HEK293 (cell line): ENCODE results near the gene CHD1L.

ENCODE experiments used
- CTCF ChIA-PET: fragments of 350-600 bp; formaldehyde crosslinking; extraction: SDS; loops from one replicate; lab custom pipeline; 2021; ENCODE audit warnings: antibody characterized with exemption; lab: Yijun Ruan, JAX
- POLR2A ChIA-PET: fragments of 300-600 bp; formaldehyde crosslinking; extraction: SDS; loops from one replicate; lab custom pipeline; 2020; ENCODE audit warnings: antibody characterized with exemption, inconsistent platforms; lab: Yijun Ruan, JAX
- H3K27ac ChIP-seq: fragments of 200-500 bp; sonication (Bioruptor generic); 2 replicates; pipeline ENCODE4 v1.5.1; 2014; ENCODE audit warnings: low read depth, low read length, control low read depth, inconsistent platforms; ENCODE audit errors: extremely low read depth
- H3K36me3 ChIP-seq, 2 experiments: fragments of 200-500 bp in 1 of 2; sonication (Bioruptor generic) in 1 of 2; 1 replicate in 1 of 2; 2 replicates in 1 of 2; pipeline ENCODE4 v1.5.1; 2014 to 2017; ENCODE audit warnings: inconsistent platforms in 2 of 2, low read length in 2 of 2; ENCODE audit not compliant: control insufficient read depth in 2 of 2, insufficient read depth in 1 of 2
- H3K4me1 ChIP-seq: fragments of 200-500 bp; sonication (Bioruptor generic); 2 replicates; pipeline ENCODE4 v1.5.1; 2014; ENCODE audit warnings: mild to moderate bottlenecking, low read length, inconsistent platforms; ENCODE audit not compliant: control insufficient read depth, insufficient read depth
- H3K4me3 ChIP-seq: 2 replicates; pipeline ENCODE4 v1.5.1; 2011; ENCODE audit warnings: low read depth, mild to moderate bottlenecking, control low read depth, low read length, moderate library complexity
- H3K9me3 ChIP-seq: fragments of 200-500 bp; sonication (Bioruptor generic); 2 replicates; pipeline ENCODE4 v1.5.1; 2014; ENCODE audit warnings: low read depth, low read length, inconsistent platforms; ENCODE audit not compliant: control insufficient read depth, insufficient read depth
- FEZF1 ChIP-seq: fragments of 450-650 bp; formaldehyde crosslinking; IDR thresholded peaks from 2 replicates; pipeline ENCODE4 v1.5.1; 2016; ENCODE audit warnings: missing biosample characterization, missing genetic modification characterization
- HOXA7 ChIP-seq: sonication (generic); formaldehyde crosslinking; IDR thresholded peaks from 2 replicates; pipeline ENCODE4 v1.8.1; 2022; ENCODE audit warnings: missing genetic modification reagents, borderline replicate concordance
- KLF1 ChIP-seq: fragments of 450-650 bp; formaldehyde crosslinking; IDR thresholded peaks from 2 replicates; pipeline ENCODE4 v1.5.1; 2016; ENCODE audit warnings: missing biosample characterization, missing genetic modification characterization
- KLF7 ChIP-seq: fragments of 450-650 bp; formaldehyde crosslinking; IDR thresholded peaks from 2 replicates; pipeline ENCODE4 v1.5.1; 2016; ENCODE audit warnings: missing biosample characterization, missing genetic modification characterization, borderline replicate concordance
- SCRT2 ChIP-seq: fragments of 450-650 bp; formaldehyde crosslinking; IDR thresholded peaks from 2 replicates; pipeline ENCODE4 v1.5.1; 2016; ENCODE audit warnings: missing biosample characterization, missing genetic modification characterization
- TRIM28 ChIP-seq: IDR thresholded peaks from 2 replicates; pipeline ENCODE4 v1.6.1; 2011; ENCODE audit warnings: low read length, control low read depth, borderline replicate concordance
- ZBTB8A ChIP-seq: fragments of 450-650 bp; formaldehyde crosslinking; IDR thresholded peaks from 2 replicates; pipeline ENCODE4 v1.5.1; 2016; ENCODE audit warnings: missing biosample characterization, missing genetic modification characterization
- ZFHX2 ChIP-seq: fragments of 450-650 bp; formaldehyde crosslinking; conservative IDR thresholded peaks from 2 replicates; pipeline ENCODE4 v1.5.1; 2016; ENCODE audit warnings: missing biosample characterization, missing genetic modification characterization
- ZNF121 ChIP-seq: fragments of 450-650 bp; formaldehyde crosslinking; IDR thresholded peaks from 2 replicates; pipeline ENCODE4 v1.5.1; 2016; ENCODE audit warnings: missing biosample characterization, missing genetic modification characterization
- ZNF138 ChIP-seq: fragments of 450-650 bp; formaldehyde crosslinking; IDR thresholded peaks from 2 replicates; pipeline ENCODE4 v1.5.1; 2016; ENCODE audit warnings: missing biosample characterization, missing genetic modification characterization, borderline replicate concordance
- ZNF146 ChIP-seq: fragments of 450-650 bp; formaldehyde crosslinking; IDR thresholded peaks from 2 replicates; pipeline ENCODE4 v1.5.1; 2016; ENCODE audit warnings: missing biosample characterization, missing genetic modification characterization
- ZNF2 ChIP-seq: fragments of 450-650 bp; formaldehyde crosslinking; IDR thresholded peaks from 2 replicates; pipeline ENCODE4 v1.5.1; 2016; ENCODE audit warnings: missing biosample characterization, missing genetic modification characterization
- ZNF23 ChIP-seq: fragments of 450-650 bp; formaldehyde crosslinking; IDR thresholded peaks from 2 replicates; pipeline ENCODE4 v1.5.1; 2016; ENCODE audit warnings: missing biosample characterization, missing genetic modification characterization, borderline replicate concordance
- ZNF239 ChIP-seq: fragments of 450-650 bp; formaldehyde crosslinking; IDR thresholded peaks from 2 replicates; pipeline ENCODE4 v1.5.1; 2016; ENCODE audit warnings: missing biosample characterization, missing genetic modification characterization
- ZNF302 ChIP-seq: fragments of 450-650 bp; formaldehyde crosslinking; IDR thresholded peaks from 2 replicates; pipeline ENCODE4 v1.5.1; 2016; ENCODE audit warnings: missing biosample characterization, missing genetic modification characterization, low read depth
- ZNF514 ChIP-seq: fragments of 450-650 bp; formaldehyde crosslinking; IDR thresholded peaks from 2 replicates; pipeline ENCODE4 v1.5.1; 2016; ENCODE audit warnings: missing biosample characterization, missing genetic modification characterization
- ZNF529 ChIP-seq: fragments of 450-650 bp; formaldehyde crosslinking; IDR thresholded peaks from 2 replicates; pipeline ENCODE4 v1.5.1; 2017; ENCODE audit warnings: missing genetic modification characterization, missing biosample characterization; ENCODE audit not compliant: insufficient replicate concordance
- ZNF549 ChIP-seq: fragments of 450-650 bp; IDR thresholded peaks from 2 replicates; pipeline ENCODE4 v1.5.1; 2018; ENCODE audit warnings: missing biosample characterization, missing genetic modification characterization, mild to moderate bottlenecking, inconsistent platforms, moderate library complexity
- ZNF585B ChIP-seq: fragments of 450-650 bp; formaldehyde crosslinking; IDR thresholded peaks from 2 replicates; pipeline ENCODE4 v1.5.1; 2016; ENCODE audit warnings: missing biosample characterization, missing genetic modification characterization
- ZNF600 ChIP-seq: fragments of 450-650 bp; formaldehyde crosslinking; IDR thresholded peaks from 2 replicates; pipeline ENCODE4 v1.5.1; 2016; ENCODE audit warnings: missing biosample characterization, missing genetic modification characterization
- ZNF777 ChIP-seq: fragments of 450-650 bp; formaldehyde crosslinking; IDR thresholded peaks from 2 replicates; pipeline ENCODE4 v1.5.1; 2017; ENCODE audit warnings: missing biosample characterization, missing genetic modification characterization, borderline replicate concordance
- ZNF792 ChIP-seq: fragments of 450-650 bp; formaldehyde crosslinking; IDR thresholded peaks from 2 replicates; pipeline ENCODE4 v1.5.1; 2016; ENCODE audit warnings: missing biosample characterization, missing genetic modification characterization
- TF ChIP-seq, protein P1 (sequence below): fragments of 450-650 bp; formaldehyde crosslinking; IDR thresholded peaks from 2 replicates; pipeline ENCODE4 v1.5.1; 2017; ENCODE audit warnings: missing biosample characterization, missing genetic modification characterization
- TF ChIP-seq, protein P2 (sequence below): fragments of 450-650 bp; formaldehyde crosslinking; IDR thresholded peaks from 2 replicates; pipeline ENCODE4 v1.5.1; 2016; ENCODE audit warnings: missing biosample characterization, missing genetic modification characterization

The CHD1L gene

DNA sequence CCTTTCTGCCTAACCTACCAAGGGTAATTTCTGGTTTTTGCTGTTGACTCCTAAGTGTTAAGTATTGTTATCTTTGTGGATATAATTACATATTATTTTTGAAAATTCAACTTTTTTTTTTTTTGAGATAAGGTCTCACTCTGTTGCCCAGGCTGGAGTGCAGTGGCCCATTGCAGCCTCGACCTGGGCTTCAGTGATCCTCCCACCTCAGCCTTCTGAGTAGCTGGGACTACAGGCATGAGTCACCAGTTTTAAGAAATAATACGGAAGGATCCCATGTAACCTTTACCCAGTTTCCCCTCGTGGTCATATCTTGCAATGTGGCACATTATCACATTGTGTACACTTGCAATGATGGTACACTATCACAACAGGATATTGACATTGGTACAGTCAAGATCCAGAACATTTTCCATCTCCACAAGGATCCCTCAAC is 3.1 kb downstream of the CHD1L start (continued):
- TF ChIP-seq, protein P1, sequence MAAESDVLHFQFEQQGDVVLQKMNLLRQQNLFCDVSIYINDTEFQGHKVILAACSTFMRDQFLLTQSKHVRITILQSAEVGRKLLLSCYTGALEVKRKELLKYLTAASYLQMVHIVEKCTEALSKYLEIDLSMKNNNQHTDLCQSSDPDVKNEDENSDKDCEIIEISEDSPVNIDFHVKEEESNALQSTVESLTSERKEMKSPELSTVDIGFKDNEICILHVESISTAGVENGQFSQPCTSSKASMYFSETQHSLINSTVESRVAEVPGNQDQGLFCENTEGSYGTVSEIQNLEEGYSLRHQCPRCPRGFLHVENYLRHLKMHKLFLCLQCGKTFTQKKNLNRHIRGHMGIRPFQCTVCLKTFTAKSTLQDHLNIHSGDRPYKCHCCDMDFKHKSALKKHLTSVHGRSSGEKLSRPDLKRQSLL: no peak
- no peak for TF ChIP-seq HOXA7
- TF ChIP-seq ZFHX2: no peak
- no peak for TF ChIP-seq ZNF239
- no peak for TF ChIP-seq ZNF777
- peak; percentile 71 for TF ChIP-seq ZNF2 (tag by site-specific recombination)
- TF ChIP-seq SCRT2: no peak
- no peak for TF ChIP-seq ZNF514 (tag by site-specific recombination)
- TF ChIP-seq ZNF600: peak; percentile 62
- TF ChIP-seq ZNF792 (tag by site-specific recombination): no peak
- TF ChIP-seq ZNF529: peak; percentile 75
- TF ChIP-seq ZNF121 (tag by site-specific recombination): peak; percentile 71; the same call in 1 of the 2 replicates
- no peak for TF ChIP-seq ZNF302
- TF ChIP-seq KLF7 (tag by site-specific recombination): no peak
- TF ChIP-seq ZNF549: no peak
- peak; percentile 23; the same call in 1 of the 2 replicates for TF ChIP-seq ZBTB8A (tag by site-specific recombination)
- TF ChIP-seq ZNF23 (tag by site-specific recombination): no peak
- TF ChIP-seq, protein P2, sequence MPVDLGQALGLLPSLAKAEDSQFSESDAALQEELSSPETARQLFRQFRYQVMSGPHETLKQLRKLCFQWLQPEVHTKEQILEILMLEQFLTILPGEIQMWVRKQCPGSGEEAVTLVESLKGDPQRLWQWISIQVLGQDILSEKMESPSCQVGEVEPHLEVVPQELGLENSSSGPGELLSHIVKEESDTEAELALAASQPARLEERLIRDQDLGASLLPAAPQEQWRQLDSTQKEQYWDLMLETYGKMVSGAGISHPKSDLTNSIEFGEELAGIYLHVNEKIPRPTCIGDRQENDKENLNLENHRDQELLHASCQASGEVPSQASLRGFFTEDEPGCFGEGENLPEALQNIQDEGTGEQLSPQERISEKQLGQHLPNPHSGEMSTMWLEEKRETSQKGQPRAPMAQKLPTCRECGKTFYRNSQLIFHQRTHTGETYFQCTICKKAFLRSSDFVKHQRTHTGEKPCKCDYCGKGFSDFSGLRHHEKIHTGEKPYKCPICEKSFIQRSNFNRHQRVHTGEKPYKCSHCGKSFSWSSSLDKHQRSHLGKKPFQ (tag by site-specific recombination): no peak
- no peak for TF ChIP-seq FEZF1 (tag by site-specific recombination)
- no peak for TF ChIP-seq KLF1
- TF ChIP-seq ZNF585B (tag by site-specific recombination): 0 out of 2 replicates have a peak, but pooled peaks have one; percentile 24
- TF ChIP-seq, all 188 proteins: peak for 10

DNA sequence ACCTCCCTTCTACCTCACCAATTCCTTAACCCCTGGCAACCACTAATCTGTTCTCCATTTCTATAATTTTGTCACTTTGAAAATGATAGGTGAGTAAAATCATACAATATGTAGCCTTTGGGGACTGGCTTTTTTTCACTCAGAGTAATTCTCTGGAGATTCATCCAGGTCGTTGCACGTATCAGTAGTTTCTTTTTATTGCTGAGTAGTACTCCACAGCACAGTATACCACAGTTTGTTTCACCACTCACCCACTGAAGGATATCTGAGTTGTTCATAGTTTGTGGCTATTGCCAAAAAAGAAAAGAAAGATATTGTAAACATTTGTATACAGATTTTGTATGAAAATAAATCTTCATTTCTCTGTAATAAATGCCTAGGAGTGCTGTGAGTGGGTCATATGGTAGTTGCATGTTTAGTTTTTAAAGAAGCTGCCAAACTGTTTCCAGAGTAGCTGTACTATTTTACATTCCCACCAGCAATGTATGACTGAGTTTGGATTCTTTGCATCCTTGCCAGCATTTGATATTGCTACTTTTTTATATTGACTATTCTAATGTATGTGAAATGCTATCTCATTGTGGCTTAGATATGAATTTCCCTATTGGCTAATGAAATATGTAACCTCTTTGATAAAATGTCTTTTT is 3.7 kb downstream of the CHD1L start:
- Histone ChIP-seq H3K36me3 (peaks cover 0 to 4% of the 10 kb centered on the region in 2 experiments; a peak in 1 of 3 replicates), H3K9me3 (no peaks in the 10 kb centered on the region), H3K4me1 (peaks cover 6% of the 10 kb centered on the region), H3K4me3 (no peak overlapping the region), H3K27ac (no peak overlapping the region)
- POLR2A ChIA-PET: no interaction called here
- CTCF ChIA-PET: interaction anchor here (0.6 to 0.9 kb wide), 2 partner anchors 8 to 10 kb away, joined by 3 read pairs; no protein-coding TSS in a partner anchor
- TF ChIP-seq ZNF146 (tag by site-specific recombination) (0 out of 2 replicates have a peak, but pooled peaks have one; percentile 67), TRIM28 (peak; percentile 61; the same call in 1 of the 2 replicates), ZNF138 (no peak)
